Measurements from ENCODE around the gene PTX4. TPM values are rescaled to one million over a fixed set of nuclear protein-coding genes. Genes with fewer than 3 reads are reported as not detected.

PTX4 gene
- total and polyA plus RNA-seq, 3 donors from 2014 or later = 1.3 to 3.4 (median 1.7) TPM

- Histone ChIP-seq H3K27ac (peak overlapping the region; percentile 87 to 93), H3K4me3 (peak overlapping the region; percentile 88 to 89), H3K36me3 (ENCODE audit: low read depth, missing control alignments) (no peaks in the 10 kb centered on the region), H3K27me3 (no peaks in the 10 kb centered on the region), H3K4me1 (peaks cover 14% of the 10 kb centered on the region), H3K9me3 (no peaks in the 10 kb centered on the region)
- DNase-seq = no peak
- WGBS, 2 donors = 35 to 48% methylated on average over 15 of the region's 15 CpGs
- TF ChIP-seq, protein P1, sequence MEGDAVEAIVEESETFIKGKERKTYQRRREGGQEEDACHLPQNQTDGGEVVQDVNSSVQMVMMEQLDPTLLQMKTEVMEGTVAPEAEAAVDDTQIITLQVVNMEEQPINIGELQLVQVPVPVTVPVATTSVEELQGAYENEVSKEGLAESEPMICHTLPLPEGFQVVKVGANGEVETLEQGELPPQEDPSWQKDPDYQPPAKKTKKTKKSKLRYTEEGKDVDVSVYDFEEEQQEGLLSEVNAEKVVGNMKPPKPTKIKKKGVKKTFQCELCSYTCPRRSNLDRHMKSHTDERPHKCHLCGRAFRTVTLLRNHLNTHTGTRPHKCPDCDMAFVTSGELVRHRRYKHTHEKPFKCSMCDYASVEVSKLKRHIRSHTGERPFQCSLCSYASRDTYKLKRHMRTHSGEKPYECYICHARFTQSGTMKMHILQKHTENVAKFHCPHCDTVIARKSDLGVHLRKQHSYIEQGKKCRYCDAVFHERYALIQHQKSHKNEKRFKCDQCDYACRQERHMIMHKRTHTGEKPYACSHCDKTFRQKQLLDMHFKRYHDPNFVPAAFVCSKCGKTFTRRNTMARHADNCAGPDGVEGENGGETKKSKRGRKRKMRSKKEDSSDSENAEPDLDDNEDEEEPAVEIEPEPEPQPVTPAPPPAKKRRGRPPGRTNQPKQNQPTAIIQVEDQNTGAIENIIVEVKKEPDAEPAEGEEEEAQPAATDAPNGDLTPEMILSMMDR (IDR thresholded peaks at IDR 0.05) = no peak
- TF ChIP-seq POLR2A (IDR thresholded peaks at IDR 0.05) = no peak
- intact Hi-C loops (cut with DNase I; ENCODE audit: low total_unique reads) = no loop called here
Measured at GRCh38 chr16:1475552-1476114, 13.1 kb downstream of the PTX4 start.

DNA sequence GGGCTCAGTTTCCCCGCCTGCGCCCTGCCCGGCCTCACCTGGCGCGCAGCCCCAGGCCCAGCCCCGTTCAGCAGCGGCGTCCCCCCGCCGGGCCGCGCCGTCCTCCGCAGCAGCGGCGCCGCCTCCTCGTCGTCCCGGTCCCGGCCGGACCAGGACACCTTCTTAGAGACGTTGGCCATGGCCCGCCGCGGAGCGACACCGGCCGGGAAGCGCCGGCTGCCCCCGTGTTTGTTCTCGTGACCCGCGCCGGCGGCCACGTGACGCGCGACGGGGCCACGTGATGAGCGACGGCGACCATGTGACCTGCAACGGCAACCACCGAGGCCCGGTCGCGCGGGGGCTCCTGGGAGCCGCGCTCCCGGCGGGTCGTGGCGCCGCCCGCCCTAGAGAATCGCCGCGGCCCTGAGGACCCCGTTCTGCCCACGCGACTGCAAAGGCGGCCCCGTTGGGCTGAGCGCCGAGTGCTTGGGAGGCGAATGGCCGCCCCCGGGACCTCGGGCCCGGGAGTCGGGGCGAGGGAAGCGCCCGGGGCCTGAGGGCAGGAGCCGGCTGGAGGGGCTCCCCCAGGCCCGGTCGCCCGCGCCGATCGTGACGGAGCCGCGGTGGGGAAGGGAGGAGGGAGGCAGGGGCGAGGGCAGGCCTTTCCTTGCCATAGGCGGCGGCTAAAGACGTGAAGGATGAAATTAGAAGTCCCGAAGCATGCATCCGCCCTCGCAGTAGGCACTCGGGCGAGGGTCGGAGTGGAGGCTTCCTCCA is 13.8 kb downstream of the PTX4 start, which contains the start of gene CLCN7:
CLCN7 (minus strand) TSS at position 233 of the 756 bp plus-strand sequence; CDS start at position 179, 54 bp downstream.
- peak; percentile 92 for DNase-seq
- Histone ChIP-seq H3K4me1 (peaks cover 14% of the 10 kb centered on the region), H3K27ac (peak within 1 kb of the TSS; percentile 87 to 93), H3K27me3 (no peaks in the 10 kb centered on the region), H3K9me3 (no peaks in the 10 kb centered on the region), H3K36me3 (ENCODE audit: low read depth, missing control alignments) (no peaks in the 10 kb centered on the region), H3K4me3 (peak within 1 kb of the TSS; percentile 88 to 89)
- peak; percentile 63 for TF ChIP-seq POLR2A (IDR thresholded peaks at IDR 0.05)
- TF ChIP-seq, protein P1 (IDR thresholded peaks at IDR 0.05) = peak in 1 of 3 experiments; percentile 10
- 0 to 1% methylated on average over 10 to 82 of the region's 99 CpGs for WGBS, 2 donors
- intact Hi-C loops (cut with DNase I; ENCODE audit: low total_unique reads) = no loop called here

DNA sequence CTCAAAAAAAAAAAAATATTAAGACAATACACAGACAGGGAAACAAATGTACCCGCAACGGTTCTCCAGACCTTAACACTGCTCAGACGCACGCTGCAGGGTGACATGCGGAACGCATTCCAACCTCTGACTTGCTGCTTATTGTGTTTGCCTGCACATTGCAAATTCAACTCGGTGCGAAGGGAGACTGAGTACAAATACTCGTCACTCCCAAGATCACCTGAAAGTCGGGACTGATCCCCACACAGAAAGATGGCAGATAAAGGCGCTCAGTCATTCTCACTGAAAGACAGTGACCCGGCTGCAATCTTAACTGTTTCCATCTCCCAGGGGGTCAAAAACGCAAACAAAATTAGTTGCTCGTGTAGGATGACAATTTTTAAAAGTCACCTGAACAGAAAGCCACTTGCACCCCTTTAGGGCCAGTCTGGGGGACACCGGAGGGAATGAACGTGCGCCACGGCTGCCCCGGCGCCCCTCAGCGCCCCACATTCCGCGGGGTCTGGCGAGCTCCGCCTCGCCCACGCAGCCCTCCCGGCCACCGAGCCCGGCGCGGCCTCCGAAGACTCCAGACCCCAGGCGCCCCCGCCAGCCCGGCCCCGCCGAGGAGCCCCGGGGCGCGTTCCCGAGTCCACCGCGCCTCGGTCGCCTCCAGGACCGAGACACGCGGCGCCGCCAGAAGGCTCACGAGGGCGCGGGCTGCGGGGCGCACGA is 14.5 kb downstream of the PTX4 start:
- peak overlapping the region; percentile 88 to 89 for H3K4me3 ChIP-seq
- intact Hi-C loops (cut with DNase I; ENCODE audit: low total_unique reads) = no loop called here
- no peak for DNase-seq

DNA sequence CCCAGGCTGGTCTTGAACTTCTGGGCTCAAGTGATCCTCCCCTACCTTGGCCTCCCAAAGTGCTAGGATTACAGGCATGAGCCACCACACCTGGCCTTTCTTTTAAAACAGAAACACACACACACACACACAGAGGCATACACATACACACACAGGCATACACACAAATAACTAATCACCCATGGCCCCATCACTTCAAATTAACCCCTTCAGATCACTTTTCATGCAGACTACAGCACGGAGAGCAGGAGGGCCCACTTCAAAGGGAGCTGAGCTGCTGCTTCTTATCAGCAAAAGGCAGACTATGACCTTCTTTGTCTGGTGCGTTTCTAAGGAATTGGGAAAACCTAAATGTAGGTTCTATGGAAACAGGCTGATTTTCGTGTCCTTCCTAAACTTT is 15.8 kb downstream of the PTX4 start:
- no peak for TF ChIP-seq POLR2A (IDR thresholded peaks at IDR 0.05)
- TF ChIP-seq, protein P1 (IDR thresholded peaks at IDR 0.05) = no peak
- Histone ChIP-seq H3K4me3 (no peak overlapping the region), H3K27ac (no peak overlapping the region), H3K4me1 (peaks cover 14% of the 10 kb centered on the region), H3K36me3 (ENCODE audit: low read depth, missing control alignments) (no peaks in the 10 kb centered on the region), H3K9me3 (no peaks in the 10 kb centered on the region), H3K27me3 (no peaks in the 10 kb centered on the region)
- DNase-seq = no peak
- 35 to 49% methylated on average over 3 of the region's 3 CpGs for WGBS, 2 donors
- intact Hi-C loops (cut with DNase I; ENCODE audit: low total_unique reads) = no loop called here

More for the DNA sequence above, 14.5 kb downstream of the PTX4 start:
- H3K36me3 ChIP-seq (ENCODE audit: low read depth, missing control alignments) = no peaks in the 10 kb centered on the region
- peaks cover 14% of the 10 kb centered on the region for H3K4me1 ChIP-seq
- no peaks in the 10 kb centered on the region for H3K9me3 ChIP-seq
- peak overlapping the region; percentile 87 to 93 for H3K27ac ChIP-seq
- H3K27me3 ChIP-seq = no peaks in the 10 kb centered on the region
- 10 to 11% methylated on average over 24 to 39 of the region's 57 CpGs for WGBS, 2 donors
- no peak for TF ChIP-seq POLR2A (IDR thresholded peaks at IDR 0.05)
- TF ChIP-seq, protein P1 (IDR thresholded peaks at IDR 0.05) = no peak
